Keratinocyte (primary cell): ENCODE results near the gene BNIP5. TPM values are rescaled to one million over a fixed set of nuclear protein-coding genes. Genes with fewer than 3 reads are reported as not detected.

Experiments used
- DNase-seq: peaks from one replicate; pipeline ENCODE4 v3.0.0-alpha.2; 2011; ENCODE audit warnings: low read depth, missing footprints, low spot score
- FAIRE-seq: peaks from 2 replicates; lab custom pipeline; 2011; peaks lifted over from hg19 to GRCh38; lab: Jason Lieb, UNC
- H2AFZ ChIP-seq: 2 replicates; pipeline ENCODE4 v1.6.0; 2012; ENCODE audit warnings: low read length, control low read depth, inconsistent platforms; ENCODE audit not compliant: control insufficient read depth
- H3K27ac ChIP-seq: 2 replicates; pipeline ENCODE4 v1.5.1; 2011; ENCODE audit warnings: low read length; ENCODE audit not compliant: control insufficient read depth, insufficient read depth
- H3K27me3 ChIP-seq: 3 replicates; pipeline ENCODE4 v1.6.0; 2011; ENCODE audit warnings: low read length; ENCODE audit not compliant: control insufficient read depth, insufficient read depth; ENCODE audit errors: extremely low read depth
- H3K36me3 ChIP-seq, 2 experiments: 2 replicates in 1 of 2; 3 replicates in 1 of 2; pipeline ENCODE4 v1.5.1; 2011; ENCODE audit warnings: low read length in 2 of 2, mild to moderate bottlenecking in 1 of 2; ENCODE audit not compliant: control insufficient read depth in 2 of 2, insufficient read depth in 2 of 2; ENCODE audit errors: extremely low read depth in 1 of 2
- H3K4me1 ChIP-seq: 3 replicates; pipeline ENCODE4 v1.5.1; 2011; ENCODE audit warnings: low read length; ENCODE audit not compliant: control insufficient read depth, insufficient read depth; ENCODE audit errors: extremely low read depth
- H3K4me2 ChIP-seq: 3 replicates; pipeline ENCODE4 v1.6.0; 2011; ENCODE audit warnings: low read depth, low read length; ENCODE audit not compliant: control insufficient read depth, insufficient read depth; ENCODE audit errors: extremely low read depth
- H3K4me3 ChIP-seq, 3 experiments: fragments of 200-600 bp in 1 of 3; sonication (generic) in 1 of 3; 2 replicates in 2 of 3; 3 replicates in 1 of 3; pipeline ENCODE4 v1.5.1; 2011 to 2016; ENCODE audit warnings: low read length in 3 of 3, mild to moderate bottlenecking in 3 of 3, control low read depth in 2 of 3, inconsistent platforms in 1 of 3, low read depth in 1 of 3, mixed read lengths in 1 of 3, mixed run types in 1 of 3, moderate library complexity in 1 of 3; ENCODE audit not compliant: control insufficient read depth in 2 of 3, insufficient read depth in 2 of 3; ENCODE audit errors: extremely low read depth in 1 of 3
- H3K79me2 ChIP-seq: 2 replicates; pipeline ENCODE4 v1.6.0; 2012; ENCODE audit warnings: low read length; ENCODE audit not compliant: control insufficient read depth, insufficient read depth
- H3K9ac ChIP-seq: 3 replicates; pipeline ENCODE4 v1.6.0; 2011; ENCODE audit warnings: low read length; ENCODE audit not compliant: control insufficient read depth, insufficient read depth; ENCODE audit errors: extremely low read depth
- H3K9me1 ChIP-seq: 3 replicates; pipeline ENCODE4 v1.6.0; 2011; ENCODE audit warnings: low read length; ENCODE audit not compliant: control insufficient read depth, insufficient read depth; ENCODE audit errors: extremely low read depth
- H3K9me3 ChIP-seq: 2 replicates; pipeline ENCODE4 v1.5.1; 2012; ENCODE audit warnings: low read depth, low read length; ENCODE audit not compliant: control insufficient read depth
- H4K20me1 ChIP-seq: 3 replicates; pipeline ENCODE4 v1.6.0; 2011; ENCODE audit warnings: low read length; ENCODE audit not compliant: control insufficient read depth, insufficient read depth; ENCODE audit errors: extremely low read depth
- EZH2 ChIP-seq: IDR thresholded peaks from one replicate; pipeline ENCODE4 v1.6.1; 2012; ENCODE audit warnings: inconsistent platforms, mild to moderate bottlenecking, low read length, moderate library complexity
- dilution Hi-C: fragments of 300-500 bp; cut with MboI; formaldehyde crosslinking; loops from one replicate; pipeline ENCODE4 v1.7.0; 2020; ENCODE audit warnings: low sequenced_read_pairs; ENCODE audit not compliant: extremely low pct_ligation_motif_present
- polyA plus RNA-seq, 5 experiments: library from polyadenylated mRNA; depleted of rRNA in 3 of 5; stranded (reverse) in 3 of 5; stranded (forward) in 1 of 5; unstranded in 1 of 5; fragments of >200 nt; gene quantifications; 1 replicate in 1 of 5; 2 replicates in 3 of 5; 3 replicates in 1 of 5; pipeline versions ENCODE4 v1.2.1 to v1.2.3, GENCODE V29; 2011 to 2012; ENCODE audit warnings: missing spikeins in 2 of 5, low read depth in 1 of 5, low replicate concordance in 1 of 5
- TF ChIP-seq, protein P1 (sequence below), 3 experiments: IDR thresholded peaks in 1 of 3; conservative IDR thresholded peaks in 1 of 3; optimal IDR thresholded peaks in 1 of 3; 2 replicates in 2 of 3; 3 replicates in 1 of 3; pipeline versions ENCODE3 to v1.5.1; 2011; ENCODE audit warnings: low read length in 3 of 3, mild to moderate bottlenecking in 3 of 3, moderate library complexity in 2 of 3, control low read depth in 1 of 3, inconsistent platforms in 1 of 3; ENCODE audit not compliant: insufficient read depth in 2 of 3; ENCODE audit errors: extremely low read depth in 1 of 3

The BNIP5 gene
- polyA plus RNA-seq, 1 donor (not counting 4 experiments of a cell fraction or from before 2014, with no cell fraction given) = not detected

DNA sequence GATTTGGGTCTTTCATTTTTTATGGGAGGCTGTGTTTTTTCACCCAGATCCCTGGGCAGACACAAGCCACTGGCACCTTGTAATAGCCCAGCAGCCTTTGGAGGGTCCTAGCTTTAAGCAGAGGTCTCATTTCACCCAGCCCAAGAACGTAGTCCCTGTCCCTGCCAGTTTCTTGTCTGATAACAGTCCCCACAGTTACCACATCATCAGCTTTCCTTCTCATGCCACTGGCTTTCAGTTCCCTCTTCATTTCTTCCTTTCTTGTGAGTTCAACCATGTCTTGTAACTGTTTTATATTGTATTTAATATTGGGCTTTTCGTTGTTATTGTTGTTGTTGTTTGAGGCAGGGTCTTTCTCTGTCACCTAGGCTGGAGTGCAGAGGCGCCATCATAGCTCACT lies 56.2 kb downstream of the BNIP5 start:
- no peak overlapping the region for H3K4me2 ChIP-seq
- H3K27me3 ChIP-seq = peaks cover 21% of the 10 kb centered on the region
- no peak overlapping the region for H2AFZ ChIP-seq
- no peak overlapping the region for H3K27ac ChIP-seq
- DNase-seq = no peak
- no peak overlapping the region for H3K9ac ChIP-seq
- no peaks in the 10 kb centered on the region for H4K20me1 ChIP-seq
- dilution Hi-C loops = no loop called here
- H3K4me1 ChIP-seq = peaks cover 3% of the 10 kb centered on the region
- H3K36me3 ChIP-seq = no peaks in the 10 kb centered on the region
- no peak for FAIRE-seq
- TF ChIP-seq, protein P1, sequence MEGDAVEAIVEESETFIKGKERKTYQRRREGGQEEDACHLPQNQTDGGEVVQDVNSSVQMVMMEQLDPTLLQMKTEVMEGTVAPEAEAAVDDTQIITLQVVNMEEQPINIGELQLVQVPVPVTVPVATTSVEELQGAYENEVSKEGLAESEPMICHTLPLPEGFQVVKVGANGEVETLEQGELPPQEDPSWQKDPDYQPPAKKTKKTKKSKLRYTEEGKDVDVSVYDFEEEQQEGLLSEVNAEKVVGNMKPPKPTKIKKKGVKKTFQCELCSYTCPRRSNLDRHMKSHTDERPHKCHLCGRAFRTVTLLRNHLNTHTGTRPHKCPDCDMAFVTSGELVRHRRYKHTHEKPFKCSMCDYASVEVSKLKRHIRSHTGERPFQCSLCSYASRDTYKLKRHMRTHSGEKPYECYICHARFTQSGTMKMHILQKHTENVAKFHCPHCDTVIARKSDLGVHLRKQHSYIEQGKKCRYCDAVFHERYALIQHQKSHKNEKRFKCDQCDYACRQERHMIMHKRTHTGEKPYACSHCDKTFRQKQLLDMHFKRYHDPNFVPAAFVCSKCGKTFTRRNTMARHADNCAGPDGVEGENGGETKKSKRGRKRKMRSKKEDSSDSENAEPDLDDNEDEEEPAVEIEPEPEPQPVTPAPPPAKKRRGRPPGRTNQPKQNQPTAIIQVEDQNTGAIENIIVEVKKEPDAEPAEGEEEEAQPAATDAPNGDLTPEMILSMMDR (optimal IDR thresholded peaks at IDR 0.05 in 1 of 3, IDR thresholded peaks at IDR 0.05 in 1 of 3, conservative IDR thresholded peaks at IDR 0.05 in 1 of 3; ENCODE audit: extremely low read depth in 1 of 3, insufficient read depth in 2 of 3, low read length in 3 of 3) = no peak
- no peak for TF ChIP-seq EZH2
- no peaks in the 10 kb centered on the region for H3K79me2 ChIP-seq
- no peaks in the 10 kb centered on the region for H3K9me1 ChIP-seq
- H3K4me3 ChIP-seq = no peak overlapping the region
- no peaks in the 10 kb centered on the region for H3K9me3 ChIP-seq

DNA sequence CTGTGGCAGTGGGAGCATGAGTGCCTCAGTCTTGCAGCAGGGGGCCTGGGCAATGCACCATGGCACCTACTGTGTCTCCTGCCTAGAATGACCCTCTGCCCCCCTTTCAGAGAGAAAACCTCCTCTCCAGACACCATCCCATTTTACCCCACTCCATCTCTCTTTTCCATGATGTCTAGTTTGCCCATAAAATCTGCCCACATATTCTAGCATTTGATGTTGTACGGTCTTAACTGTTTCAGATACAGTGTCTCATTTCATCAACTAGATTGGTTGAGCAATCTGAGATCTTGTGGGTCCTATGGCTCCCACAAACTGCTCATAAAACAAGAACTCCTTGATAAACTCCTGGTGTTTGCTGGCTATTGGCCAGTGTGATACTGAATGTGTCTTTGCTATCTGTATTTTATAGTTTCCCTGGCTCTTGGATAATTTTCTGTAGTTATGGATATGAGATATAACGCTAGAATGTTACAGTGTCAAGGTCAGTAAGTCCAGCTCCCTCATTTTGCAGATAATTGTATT lies 58.7 kb downstream of the BNIP5 start:
- H3K4me2 ChIP-seq = no peak overlapping the region
- no peaks in the 10 kb centered on the region for H3K9me1 ChIP-seq
- dilution Hi-C loops = no loop called here
- peaks cover 3% of the 10 kb centered on the region for H3K4me1 ChIP-seq
- no peaks in the 10 kb centered on the region for H3K79me2 ChIP-seq
- no peak for DNase-seq
- no peaks in the 10 kb centered on the region for H4K20me1 ChIP-seq
- no peak overlapping the region for H3K4me3 ChIP-seq
- no peak overlapping the region for H2AFZ ChIP-seq
- TF ChIP-seq, protein P1 (optimal IDR thresholded peaks at IDR 0.05 in 1 of 3, IDR thresholded peaks at IDR 0.05 in 1 of 3, conservative IDR thresholded peaks at IDR 0.05 in 1 of 3; ENCODE audit: extremely low read depth in 1 of 3, insufficient read depth in 2 of 3, low read length in 3 of 3) = no peak
- TF ChIP-seq EZH2 = no peak
- H3K36me3 ChIP-seq = no peaks in the 10 kb centered on the region
- FAIRE-seq = no peak
- H3K9ac ChIP-seq = no peak overlapping the region
- no peak overlapping the region for H3K27ac ChIP-seq
- no peaks in the 10 kb centered on the region for H3K9me3 ChIP-seq
- peaks cover 7% of the 10 kb centered on the region for H3K27me3 ChIP-seq
